Panc1 (cell line): Measurements from ENCODE around the gene FAP. TPM values are rescaled to one million over a fixed set of nuclear protein-coding genes. Genes with fewer than 3 reads are reported as not detected.

Source experiments
- ATAC-seq: fragments of 200-7000 bp; cut with Tn5 transposase; 2 replicates; pipeline ENCODE4 v1.9.1; 2020; ENCODE audit warnings: mild to moderate bottlenecking, moderate library complexity
- BruUV-seq: library from RNA; stranded (reverse); fragments of 400-500 nt; replicated peaks from 2 replicates; lab custom pipeline; 2021; lab: Mats Ljungman, UMichigan
- CTCF ChIA-PET: fragments of 300-600 bp; sonication (Branson Sonifier 250); formaldehyde crosslinking; loops from one replicate; lab custom pipeline; 2022; ENCODE audit warnings: antibody characterized with exemption; lab: Charles Lee
- POLR2A ChIA-PET: fragments of 300-600 bp; sonication (Branson Sonifier 250); formaldehyde crosslinking; loops from one replicate; lab custom pipeline; 2022; ENCODE audit warnings: antibody characterized with exemption; lab: Charles Lee
- DNase-seq: peaks from one replicate; pipeline ENCODE4 v3.0.0-alpha.2; 2010; ENCODE audit warnings: low read depth, low spot score
- H3K27ac ChIP-seq: 2 replicates; pipeline ENCODE4 v1.5.1; 2011; ENCODE audit warnings: mild to moderate bottlenecking, low read length, inconsistent platforms
- H3K27me3 ChIP-seq: fragments of 200-500 bp; sonication (Bioruptor generic); 2 replicates; pipeline ENCODE4 v1.6.0; 2014; ENCODE audit warnings: low read length, inconsistent platforms; ENCODE audit not compliant: control insufficient read depth, insufficient read depth
- H3K36me3 ChIP-seq: fragments of 200-500 bp; sonication (Bioruptor generic); 2 replicates; pipeline ENCODE4 v1.5.1; 2014; ENCODE audit warnings: inconsistent platforms, mild to moderate bottlenecking, low read length, moderate library complexity; ENCODE audit not compliant: control insufficient read depth, insufficient read depth
- H3K4me1 ChIP-seq: 2 replicates; pipeline ENCODE4 v1.5.1; 2011; ENCODE audit warnings: inconsistent platforms, mild to moderate bottlenecking, low read length, moderate library complexity; ENCODE audit not compliant: control insufficient read depth, insufficient read depth
- H3K4me3 ChIP-seq, 2 experiments: 2 replicates each; pipeline ENCODE4 v1.5.1; 2011 to 2012; ENCODE audit warnings: low read depth in 2 of 2, low read length in 2 of 2, mild to moderate bottlenecking in 2 of 2, inconsistent platforms in 1 of 2, moderate library complexity in 1 of 2
- H3K9me3 ChIP-seq: fragments of 200-500 bp; sonication (Bioruptor generic); 2 replicates; pipeline ENCODE4 v1.5.1; 2014; ENCODE audit warnings: low read depth, mild to moderate bottlenecking, inconsistent platforms, low read length, moderate library complexity; ENCODE audit not compliant: control insufficient read depth, insufficient read depth
- POLR2AphosphoS5 ChIP-seq: IDR thresholded peaks from 2 replicates; pipeline ENCODE4 v1.6.1; 2012; ENCODE audit warnings: mild to moderate bottlenecking, low read depth, low read length, moderate library complexity
- REST ChIP-seq, 2 experiments: IDR thresholded peaks; 2 replicates each; pipeline ENCODE4 v1.6.1; 2011 to 2012; ENCODE audit warnings: low read depth in 2 of 2, control low read depth in 1 of 2, low read length in 1 of 2, mild to moderate bottlenecking in 1 of 2, moderate library complexity in 1 of 2; ENCODE audit not compliant: insufficient read depth in 1 of 2
- SIN3A ChIP-seq: IDR thresholded peaks from 2 replicates; pipeline ENCODE4 v1.6.1; 2012; ENCODE audit warnings: low read depth, mild to moderate bottlenecking, low read length, moderate library complexity, borderline replicate concordance; ENCODE audit not compliant: insufficient read depth
- TCF7L2 ChIP-seq: IDR thresholded peaks from 2 replicates; pipeline ENCODE4 v1.6.1; 2011; ENCODE audit warnings: mild to moderate bottlenecking, low read depth, low read length, inconsistent platforms
- in situ Hi-C: cut with HindIII; loops from 2 replicates; pipeline ENCODE4 v1.10.0; 2016; ENCODE audit warnings: low sequenced_read_pairs, low pct_unique_long_range_greater_than_20kb
- intact Hi-C: fragments of 100-400 bp; cut with micrococcal nuclease; formaldehyde crosslinking; loops from one replicate; pipeline ENCODE4 v1.10.0; 2022; ENCODE audit not compliant: unreplicated experiment
- total RNA-seq: library from RNA; stranded (reverse); gene quantifications from one replicate; pipeline ENCODE4 v1.2.1, GENCODE V29; 2021; ENCODE audit not compliant: unreplicated experiment
- TF ChIP-seq, protein P1 (sequence below): fragments of 450-650 bp; IDR thresholded peaks from 2 replicates; pipeline ENCODE4 v1.5.1; 2017; ENCODE audit warnings: mild to moderate bottlenecking

Gene FAP
- total RNA-seq, 1 experiment from 2014 or later: not detected

- in situ Hi-C loops: no loop called here
- H3K27me3 ChIP-seq: no peaks in the 10 kb centered on the region
- BruUV-seq: no TSS peak
- H3K4me1 ChIP-seq: no peaks in the 10 kb centered on the region
- no peaks in the 10 kb centered on the region; the same call in 1 of the 2 replicates for H3K36me3 ChIP-seq
- no peaks in the 10 kb centered on the region for H3K9me3 ChIP-seq
- DNase-seq: no peak
- ATAC-seq: no peak
- no peak overlapping the region for H3K27ac ChIP-seq
- H3K4me3 ChIP-seq: no peak overlapping the region
- ChIA-PET POLR2A (no interaction called here), CTCF (interaction anchor here (0.6 kb wide), 1 partner anchor 12 kb away, joined by 3 read pairs; no protein-coding TSS in a partner anchor)
- intact Hi-C loops: no loop called here
- TF ChIP-seq TCF7L2: no peak
- TF ChIP-seq POLR2AphosphoS5: no peak
- no peak for TF ChIP-seq REST (IDR thresholded peaks at IDR 0.05; ENCODE audit: insufficient read depth in 1 of 2, low read depth in 2 of 2, low read length in 1 of 2)
Measured at GRCh38 chr2:162233197-162233596, 10.0 kb downstream of the FAP start.

DNA sequence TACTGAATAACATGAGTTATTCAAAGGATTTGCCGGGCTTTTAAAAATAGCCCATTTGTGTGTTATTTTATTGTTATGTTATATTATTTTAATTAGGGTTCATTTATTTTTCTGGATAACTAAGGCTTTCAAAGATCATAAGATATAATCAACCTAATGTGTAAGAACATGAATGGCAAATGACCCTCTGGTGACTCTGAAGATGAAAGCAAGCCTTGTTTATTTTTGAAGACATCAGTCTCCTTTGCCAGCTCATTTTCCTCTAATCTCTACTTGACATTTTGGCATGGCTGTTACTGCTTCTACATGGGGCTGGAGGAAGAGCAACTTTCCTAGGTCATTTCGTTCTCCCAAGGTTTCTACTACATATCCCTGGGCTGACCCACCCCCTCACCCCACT, 10.6 kb downstream of the FAP start:
- Histone ChIP-seq H3K4me1 (no peaks in the 10 kb centered on the region), H3K36me3 (no peaks in the 10 kb centered on the region; the same call in 1 of the 2 replicates), H3K9me3 (no peaks in the 10 kb centered on the region), H3K27ac (no peak overlapping the region), H3K4me3 (no peak overlapping the region), H3K27me3 (no peaks in the 10 kb centered on the region)
- no TSS peak for BruUV-seq
- no peak for TF ChIP-seq TCF7L2
- no peak for TF ChIP-seq POLR2AphosphoS5
- no peak for TF ChIP-seq SIN3A
- TF ChIP-seq, protein P1, sequence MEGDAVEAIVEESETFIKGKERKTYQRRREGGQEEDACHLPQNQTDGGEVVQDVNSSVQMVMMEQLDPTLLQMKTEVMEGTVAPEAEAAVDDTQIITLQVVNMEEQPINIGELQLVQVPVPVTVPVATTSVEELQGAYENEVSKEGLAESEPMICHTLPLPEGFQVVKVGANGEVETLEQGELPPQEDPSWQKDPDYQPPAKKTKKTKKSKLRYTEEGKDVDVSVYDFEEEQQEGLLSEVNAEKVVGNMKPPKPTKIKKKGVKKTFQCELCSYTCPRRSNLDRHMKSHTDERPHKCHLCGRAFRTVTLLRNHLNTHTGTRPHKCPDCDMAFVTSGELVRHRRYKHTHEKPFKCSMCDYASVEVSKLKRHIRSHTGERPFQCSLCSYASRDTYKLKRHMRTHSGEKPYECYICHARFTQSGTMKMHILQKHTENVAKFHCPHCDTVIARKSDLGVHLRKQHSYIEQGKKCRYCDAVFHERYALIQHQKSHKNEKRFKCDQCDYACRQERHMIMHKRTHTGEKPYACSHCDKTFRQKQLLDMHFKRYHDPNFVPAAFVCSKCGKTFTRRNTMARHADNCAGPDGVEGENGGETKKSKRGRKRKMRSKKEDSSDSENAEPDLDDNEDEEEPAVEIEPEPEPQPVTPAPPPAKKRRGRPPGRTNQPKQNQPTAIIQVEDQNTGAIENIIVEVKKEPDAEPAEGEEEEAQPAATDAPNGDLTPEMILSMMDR: no peak
- no peak for TF ChIP-seq REST (IDR thresholded peaks at IDR 0.05; ENCODE audit: insufficient read depth in 1 of 2, low read depth in 2 of 2, low read length in 1 of 2)
- CTCF ChIA-PET: no interaction called here
- no peak for ATAC-seq
- DNase-seq: no peak
- intact Hi-C loops: no loop called here
- in situ Hi-C loops: no loop called here
- POLR2A ChIA-PET: no interaction called here
